Caco-2 (cell line): Measurements from ENCODE around the gene GDPD4. TPM values are rescaled to one million over a fixed set of nuclear protein-coding genes. Genes with fewer than 3 reads are reported as not detected.

ENCODE experiments used
- BruUV-seq: library from RNA; stranded (reverse); fragments of 400-500 nt; replicated peaks from 2 replicates; lab custom pipeline; 2021; lab: Mats Ljungman, UMichigan
- CTCF ChIA-PET: fragments of 300-600 bp; sonication (Branson Sonifier 250); formaldehyde crosslinking; loops from one replicate; lab custom pipeline; 2022; ENCODE audit warnings: antibody characterized with exemption; lab: Charles Lee
- POLR2A ChIA-PET: fragments of 300-600 bp; sonication (Branson Sonifier 250); formaldehyde crosslinking; loops from one replicate; lab custom pipeline; 2022; ENCODE audit warnings: antibody characterized with exemption; lab: Charles Lee
- DNase-seq, 2 experiments: peaks; one replicate each; pipeline versions ENCODE4 v3.0.0 to v3.0.0-alpha.2; 2020 to 2022
- H3K27me3 ChIP-seq: replicated peaks from 2 replicates; pipeline ENCODE4 v1.6.0; 2011; ENCODE audit warnings: low read length; ENCODE audit not compliant: control insufficient read depth, insufficient read depth
- H3K36me3 ChIP-seq: 2 replicates; pipeline ENCODE4 v1.5.1; 2011; ENCODE audit warnings: low read length; ENCODE audit not compliant: control insufficient read depth, insufficient read depth
- H3K4me1 ChIP-seq: fragments of 250-450 bp; sonication (Bioruptor Pico); 2 replicates; pipeline ENCODE4 v1.5.1; 2020; ENCODE audit warnings: mild to moderate bottlenecking
- H3K4me3 ChIP-seq: 2 replicates; pipeline ENCODE4 v1.5.1; 2011; ENCODE audit warnings: low read depth, mild to moderate bottlenecking, control low read depth, low read length
- H3K9me3 ChIP-seq: fragments of 250-450 bp; sonication (Bioruptor Pico); 2 replicates; pipeline ENCODE4 v1.5.1; 2020; ENCODE audit warnings: mild to moderate bottlenecking, moderate library complexity
- H3K27ac Mint-ChIP-seq: one replicate; pipeline ENCODE4 v1.8.0; 2022; ENCODE audit warnings: mixed read lengths; ENCODE audit not compliant: unreplicated experiment
- H3K27me3 Mint-ChIP-seq: one replicate; pipeline ENCODE4 v1.8.0; 2022; ENCODE audit warnings: mixed read lengths; ENCODE audit not compliant: insufficient read depth, unreplicated experiment
- H3K36me3 Mint-ChIP-seq: one replicate; pipeline ENCODE4 v1.8.0; 2022; ENCODE audit warnings: mild to moderate bottlenecking, mixed read lengths; ENCODE audit not compliant: insufficient read depth, unreplicated experiment
- H3K4me1 Mint-ChIP-seq: one replicate; pipeline ENCODE4 v1.8.0; 2022; ENCODE audit warnings: low read depth, mixed read lengths; ENCODE audit not compliant: unreplicated experiment
- H3K4me3 Mint-ChIP-seq: one replicate; pipeline ENCODE4 v1.8.0; 2022; ENCODE audit warnings: mild to moderate bottlenecking, moderate library complexity, mixed read lengths; ENCODE audit not compliant: unreplicated experiment
- H3K9me3 Mint-ChIP-seq: one replicate; pipeline ENCODE4 v1.8.0; 2022; ENCODE audit warnings: mixed read lengths; ENCODE audit not compliant: unreplicated experiment
- CTCF ChIP-seq, 2 experiments: fragments of 200-600 bp in 1 of 2; IDR thresholded peaks; 1 replicate in 1 of 2; 2 replicates in 1 of 2; pipeline versions ENCODE4 v1.5.1 to v1.8.0; 2011 to 2022; ENCODE audit warnings: antibody characterized with exemption in 1 of 2, control low read depth in 1 of 2, inconsistent platforms in 1 of 2, low read depth in 1 of 2, low read length in 1 of 2, mild to moderate bottlenecking in 1 of 2, moderate library complexity in 1 of 2; ENCODE audit not compliant: insufficient read depth in 1 of 2, severe bottlenecking in 1 of 2, unreplicated experiment in 1 of 2
- intact Hi-C: fragments of 100-400 bp; cut with micrococcal nuclease; formaldehyde crosslinking; loops from one replicate; pipeline ENCODE4 v1.10.0; 2022; ENCODE audit not compliant: unreplicated experiment
- total RNA-seq: library from RNA; stranded (reverse); gene quantifications from 2 replicates; pipeline ENCODE4 v1.2.3, GENCODE V29; 2022

Gene GDPD4
- total RNA-seq, 1 experiment from 2014 or later, result not detected

GRCh38 chr11:77211040-77211451, 90.4 kb downstream of the GDPD4 start:
- CTCF ChIA-PET, result no interaction called here
- no peaks in the 10 kb centered on the region for H3K9me3 ChIP-seq
- no peak overlapping the region for H3K4me3 Mint-ChIP-seq
- intact Hi-C loops, result no loop called here
- POLR2A ChIA-PET, result no interaction called here
- TF ChIP-seq CTCF (IDR thresholded peaks at IDR 0.05; ENCODE audit: insufficient read depth in 1 of 2, low read depth in 1 of 2, low read length in 1 of 2, severe bottlenecking in 1 of 2, unreplicated experiment in 1 of 2), result no peak
- DNase-seq, result peak in 1 of 2 experiments; percentile 1
- H3K9me3 Mint-ChIP-seq, result no peaks in the 10 kb centered on the region
- no peaks in the 10 kb centered on the region for H3K27me3 ChIP-seq
- H3K27ac Mint-ChIP-seq, result no peak overlapping the region
- no peaks in the 10 kb centered on the region for H3K27me3 Mint-ChIP-seq
- no peaks in the 10 kb centered on the region for H3K4me1 Mint-ChIP-seq
- H3K4me3 ChIP-seq, result no peak overlapping the region
- H3K36me3 Mint-ChIP-seq, result no peaks in the 10 kb centered on the region
- BruUV-seq, result no TSS peak
- no peaks in the 10 kb centered on the region for H3K4me1 ChIP-seq
- no peaks in the 10 kb centered on the region for H3K36me3 ChIP-seq

GRCh38 chr11:77209663-77210062, 91.8 kb downstream of the GDPD4 start:
- H3K4me3 Mint-ChIP-seq, result no peak overlapping the region
- H3K27me3 ChIP-seq, result no peaks in the 10 kb centered on the region

GRCh38 chr11:77208535-77208934, 93.0 kb downstream of the GDPD4 start:
- Mint-ChIP-seq H3K27ac (no peak overlapping the region), H3K36me3 (no peaks in the 10 kb centered on the region), H3K4me3 (no peak overlapping the region), H3K27me3 (no peaks in the 10 kb centered on the region), H3K4me1 (no peaks in the 10 kb centered on the region), H3K9me3 (no peaks in the 10 kb centered on the region)
- CTCF ChIA-PET, result no interaction called here
- Histone ChIP-seq H3K27me3 (no peaks in the 10 kb centered on the region), H3K4me1 (no peaks in the 10 kb centered on the region), H3K4me3 (no peak overlapping the region), H3K36me3 (no peaks in the 10 kb centered on the region), H3K9me3 (no peaks in the 10 kb centered on the region)
- DNase-seq, result peak; percentile 1 to 27
- no TSS peak for BruUV-seq
- POLR2A ChIA-PET, result no interaction called here
- no peak for TF ChIP-seq CTCF (IDR thresholded peaks at IDR 0.05; ENCODE audit: insufficient read depth in 1 of 2, low read depth in 1 of 2, low read length in 1 of 2, severe bottlenecking in 1 of 2, unreplicated experiment in 1 of 2)
- intact Hi-C loops, result no loop called here

More at GRCh38 chr11:77209663-77210062, 91.8 kb downstream of the GDPD4 start:
- Mint-ChIP-seq H3K36me3 (no peaks in the 10 kb centered on the region), H3K4me1 (no peaks in the 10 kb centered on the region), H3K27ac (no peak overlapping the region), H3K27me3 (no peaks in the 10 kb centered on the region), H3K9me3 (no peaks in the 10 kb centered on the region)
- ChIA-PET CTCF (no interaction called here), POLR2A (no interaction called here)
- TF ChIP-seq CTCF (IDR thresholded peaks at IDR 0.05; ENCODE audit: insufficient read depth in 1 of 2, low read depth in 1 of 2, low read length in 1 of 2, severe bottlenecking in 1 of 2, unreplicated experiment in 1 of 2), result no peak
- no peaks in the 10 kb centered on the region for H3K9me3 ChIP-seq
- no peaks in the 10 kb centered on the region for H3K4me1 ChIP-seq
- H3K36me3 ChIP-seq, result no peaks in the 10 kb centered on the region
- BruUV-seq, result no TSS peak
- no peak for DNase-seq
- intact Hi-C loops, result no loop called here
- no peak overlapping the region for H3K4me3 ChIP-seq
